GM20000 (cell line): Measurements from ENCODE around the gene NRSN2.

Source experiments
- DNase-seq: peaks from one replicate; pipeline ENCODE4 v3.0.0; 2012; ENCODE audit warnings: low spot score
- TF ChIP-seq, protein P1 (sequence below): IDR thresholded peaks from 2 replicates; pipeline ENCODE4 v1.5.1; 2012; ENCODE audit warnings: mild to moderate bottlenecking, control low read depth; ENCODE audit errors: extremely low read depth, missing control alignments

Gene NRSN2

DNA sequence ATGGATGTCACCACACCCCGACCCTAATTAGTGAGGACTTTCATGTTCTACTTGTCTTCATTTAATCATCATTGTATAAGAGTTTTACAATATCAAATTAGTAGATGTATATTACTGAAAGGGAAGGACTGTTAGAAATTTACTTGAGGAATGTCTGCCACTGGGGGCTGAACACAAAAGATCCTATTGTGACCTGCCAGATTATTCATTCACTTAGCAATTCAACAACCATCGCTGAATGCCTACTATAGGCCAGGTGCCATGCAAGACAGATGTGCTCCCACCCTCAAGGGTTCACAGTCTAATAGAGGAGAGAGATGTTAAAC, 53.2 kb downstream of the NRSN2 start:
- DNase-seq = no peak
- TF ChIP-seq, protein P1, sequence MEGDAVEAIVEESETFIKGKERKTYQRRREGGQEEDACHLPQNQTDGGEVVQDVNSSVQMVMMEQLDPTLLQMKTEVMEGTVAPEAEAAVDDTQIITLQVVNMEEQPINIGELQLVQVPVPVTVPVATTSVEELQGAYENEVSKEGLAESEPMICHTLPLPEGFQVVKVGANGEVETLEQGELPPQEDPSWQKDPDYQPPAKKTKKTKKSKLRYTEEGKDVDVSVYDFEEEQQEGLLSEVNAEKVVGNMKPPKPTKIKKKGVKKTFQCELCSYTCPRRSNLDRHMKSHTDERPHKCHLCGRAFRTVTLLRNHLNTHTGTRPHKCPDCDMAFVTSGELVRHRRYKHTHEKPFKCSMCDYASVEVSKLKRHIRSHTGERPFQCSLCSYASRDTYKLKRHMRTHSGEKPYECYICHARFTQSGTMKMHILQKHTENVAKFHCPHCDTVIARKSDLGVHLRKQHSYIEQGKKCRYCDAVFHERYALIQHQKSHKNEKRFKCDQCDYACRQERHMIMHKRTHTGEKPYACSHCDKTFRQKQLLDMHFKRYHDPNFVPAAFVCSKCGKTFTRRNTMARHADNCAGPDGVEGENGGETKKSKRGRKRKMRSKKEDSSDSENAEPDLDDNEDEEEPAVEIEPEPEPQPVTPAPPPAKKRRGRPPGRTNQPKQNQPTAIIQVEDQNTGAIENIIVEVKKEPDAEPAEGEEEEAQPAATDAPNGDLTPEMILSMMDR = no peak

- no peak for DNase-seq
- TF ChIP-seq, protein P1 = no peak
Measured at GRCh38 chr20:400454-401275, 53.8 kb downstream of the NRSN2 start.

GRCh38 chr20:401682-402495, 55.0 kb downstream of the NRSN2 start:
- DNase-seq = no peak
- TF ChIP-seq, protein P1 = no peak

DNA sequence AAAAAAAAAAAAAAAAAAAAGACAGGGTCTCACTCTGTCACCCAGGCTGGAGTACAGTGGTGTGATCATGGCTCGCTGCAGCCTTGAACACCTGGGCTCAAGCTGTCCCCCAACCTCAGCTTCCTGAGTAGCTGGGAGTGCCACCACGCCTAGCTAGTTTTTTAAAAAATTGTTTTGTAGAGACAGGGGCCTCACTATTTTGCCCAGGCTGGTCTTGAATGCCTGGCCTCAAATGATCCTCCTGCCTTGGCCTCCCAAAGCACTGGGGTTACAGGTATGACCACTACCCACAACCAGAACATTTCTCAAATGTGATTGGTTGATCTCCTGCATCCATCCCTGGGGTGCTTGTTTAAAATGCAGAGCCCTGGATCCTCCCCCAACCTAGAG, 55.6 kb downstream of the NRSN2 start:
- no peak for DNase-seq
- TF ChIP-seq, protein P1 = no peak

- no peak for DNase-seq
- TF ChIP-seq, protein P1 = no peak
Measured at GRCh38 chr20:402898-403581, 56.1 kb downstream of the NRSN2 start.

DNA sequence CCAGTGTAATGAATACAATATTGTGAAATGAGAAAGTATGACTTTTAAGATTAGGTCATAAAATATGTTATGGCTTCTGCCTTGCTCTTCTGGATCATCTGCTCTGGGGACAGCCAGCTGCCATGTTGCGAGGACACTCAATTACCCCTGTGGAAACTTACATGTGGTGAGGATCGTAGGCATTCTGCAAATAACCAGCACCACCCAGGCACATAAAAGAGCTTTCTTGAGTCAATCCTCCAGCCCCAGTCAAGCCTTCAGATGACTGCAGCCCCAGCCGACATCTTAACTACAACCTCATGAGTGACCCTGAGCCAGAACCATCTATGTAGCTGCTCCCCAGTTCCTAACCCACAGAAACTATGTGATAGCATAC, 56.7 kb downstream of the NRSN2 start:
- TF ChIP-seq, protein P1 = no peak
- DNase-seq = no peak

DNA sequence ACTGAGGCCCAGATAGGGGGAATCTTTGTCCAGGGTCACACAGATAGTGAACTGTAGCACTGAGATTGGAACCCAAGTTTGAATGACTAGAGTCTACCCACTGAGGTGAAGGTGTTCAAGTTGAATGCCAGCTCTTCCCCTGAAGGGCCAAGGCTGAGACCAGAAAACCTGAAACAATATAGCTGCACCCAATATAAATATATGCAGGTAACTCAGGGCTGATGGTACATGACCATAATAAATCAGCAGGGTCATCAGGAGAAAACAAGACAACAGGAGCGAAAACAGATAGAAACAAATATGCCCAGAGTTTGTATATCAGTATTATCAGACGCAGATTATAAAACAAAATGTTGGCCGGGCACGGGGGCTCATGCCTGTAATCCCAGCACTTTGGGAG, 57.2 kb downstream of the NRSN2 start:
- DNase-seq = no peak
- TF ChIP-seq, protein P1 = no peak
